ENCODE measurements around the gene IFI27L2.

Gene IFI27L2

DNA sequence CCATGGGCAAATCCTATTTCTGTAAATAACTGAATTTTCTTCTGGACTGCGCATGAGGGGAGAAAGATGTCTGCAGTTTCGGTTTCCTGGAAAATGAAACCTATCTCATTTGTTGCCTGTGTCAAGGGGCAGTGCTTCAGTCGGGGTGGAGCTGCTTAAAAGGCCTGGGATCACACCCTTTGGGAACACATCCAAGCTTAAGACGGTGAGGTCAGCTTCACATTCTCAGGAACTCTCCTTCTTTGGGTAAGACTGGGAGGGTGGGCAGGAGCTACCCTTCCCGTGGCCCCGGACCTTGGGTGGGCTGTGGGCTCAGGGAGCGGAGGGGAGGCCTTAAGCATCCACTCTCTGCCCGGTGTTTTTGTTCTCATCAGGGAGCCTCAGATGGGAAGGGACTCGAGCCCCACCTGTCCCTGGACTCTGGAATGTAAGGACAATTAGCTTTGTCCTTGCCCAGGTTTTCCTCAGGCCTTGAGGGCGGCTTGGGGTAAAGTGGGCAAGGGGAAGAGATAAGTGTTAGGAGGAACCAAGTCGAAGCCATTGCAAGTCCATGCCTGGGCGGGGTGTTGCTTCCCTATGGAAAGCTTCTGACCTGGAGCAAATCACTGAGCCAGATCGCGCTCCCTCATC lies 18.7 kb downstream of the IFI27L2 start, which contains the start of gene IFI27:
Gene IFI27 (plus strand): TSS at position 185 of the 630 bp plus-strand sequence.
- Histone ChIP-seq H3K4me3 (peak within 1 kb of the TSS; percentile 9 to 16), H3K36me3 (no peaks in the 10 kb centered on the region), H3K27ac (no peak within 1 kb of the TSS), H3K9me3 (no peaks in the 10 kb centered on the region), H3K27me3 (peaks cover 0 to 6% of the 10 kb centered on the region in 2 donors), H3K4me1 (peaks cover 0 to 7% (median 0%) of the 10 kb centered on the region in 4 donors)
- no peak for TF ChIP-seq CTCF (IDR thresholded peaks at IDR 0.05)
- DNase-seq: no peak
- intact Hi-C loops (cut with DNase I; ENCODE audit: low total_unique reads): no loop called here

- no peak overlapping the region for H3K27ac ChIP-seq
- H3K36me3 ChIP-seq: no peaks in the 10 kb centered on the region
- no peaks in the 10 kb centered on the region for H3K9me3 ChIP-seq
- TF ChIP-seq CTCF (IDR thresholded peaks at IDR 0.05): no peak
- H3K4me3 ChIP-seq: no peak overlapping the region
- intact Hi-C loops (cut with DNase I; ENCODE audit: low total_unique reads): no loop called here
- H3K27me3 ChIP-seq: peaks cover 0 to 2% of the 10 kb centered on the region in 2 donors
- DNase-seq: no peak
- peaks cover 0 to 4% (median 0%) of the 10 kb centered on the region in 4 donors for H3K4me1 ChIP-seq
Observed at GRCh38 chr14:94109915-94110250, 19.5 kb downstream of the IFI27L2 start.

DNA sequence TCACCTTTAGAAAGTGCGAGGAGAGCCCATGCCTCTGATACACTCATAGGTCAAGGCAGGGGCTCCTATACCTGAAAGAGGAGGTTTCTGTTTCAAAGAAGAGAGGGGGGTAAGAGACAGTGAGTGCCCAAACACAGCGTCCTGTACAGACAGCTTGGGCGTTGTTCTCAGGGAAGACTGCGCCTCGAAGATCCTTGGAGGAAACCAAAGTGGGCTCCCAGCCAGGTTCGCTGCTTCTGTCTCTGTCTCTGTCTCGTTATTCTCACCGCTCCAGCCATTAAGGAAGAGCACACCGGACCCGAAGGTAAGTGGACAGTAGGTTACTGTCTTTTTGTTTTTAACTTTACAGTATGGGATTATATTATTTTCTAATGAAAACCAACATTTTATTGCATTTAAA lies 24.7 kb downstream of the IFI27L2 start:
- H3K27ac ChIP-seq: no peak overlapping the region
- H3K9me3 ChIP-seq: no peaks in the 10 kb centered on the region
- intact Hi-C loops (cut with DNase I; ENCODE audit: low total_unique reads): no loop called here
- TF ChIP-seq CTCF (IDR thresholded peaks at IDR 0.05): no peak
- DNase-seq: no peak
- H3K36me3 ChIP-seq: no peaks in the 10 kb centered on the region
- H3K27me3 ChIP-seq: no peaks in the 10 kb centered on the region
- no peak overlapping the region for H3K4me3 ChIP-seq
- no peaks in the 10 kb centered on the region for H3K4me1 ChIP-seq

DNA sequence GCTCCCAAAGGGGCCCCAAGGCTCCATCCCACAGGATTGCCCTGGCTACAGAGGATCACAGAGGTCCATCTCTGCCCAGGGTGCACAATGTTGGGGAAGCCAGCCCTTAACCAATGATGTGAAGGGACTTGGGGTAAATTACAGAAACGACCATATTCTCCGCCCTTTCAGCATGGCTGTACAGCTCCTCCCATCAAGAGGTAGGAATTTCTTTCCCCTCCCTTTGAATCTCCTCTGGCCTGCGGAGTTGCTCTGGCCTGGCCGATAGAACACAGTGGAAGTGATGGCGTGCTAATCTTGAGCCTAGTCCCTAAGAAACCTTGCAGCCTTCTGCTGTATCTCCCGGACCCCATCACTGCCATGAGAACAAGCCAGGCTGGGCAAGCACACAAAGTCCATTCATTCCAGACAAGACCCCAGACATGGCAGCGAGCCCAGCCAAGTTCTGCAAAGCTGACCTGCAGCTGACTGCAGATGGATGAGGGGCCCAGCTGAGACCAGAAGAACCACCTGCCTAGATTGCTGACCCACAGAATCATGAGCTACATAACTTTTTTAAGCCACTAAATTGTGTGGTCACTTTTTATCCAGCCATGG lies 25.8 kb downstream of the IFI27L2 start:
- TF ChIP-seq CTCF (IDR thresholded peaks at IDR 0.05): no peak
- H3K27ac ChIP-seq: no peak overlapping the region
- H3K9me3 ChIP-seq: no peaks in the 10 kb centered on the region
- H3K4me3 ChIP-seq: no peak overlapping the region
- H3K27me3 ChIP-seq: no peaks in the 10 kb centered on the region
- intact Hi-C loops (cut with DNase I; ENCODE audit: low total_unique reads): no loop called here
- H3K36me3 ChIP-seq: no peaks in the 10 kb centered on the region
- no peak for DNase-seq
- no peaks in the 10 kb centered on the region for H3K4me1 ChIP-seq

DNA sequence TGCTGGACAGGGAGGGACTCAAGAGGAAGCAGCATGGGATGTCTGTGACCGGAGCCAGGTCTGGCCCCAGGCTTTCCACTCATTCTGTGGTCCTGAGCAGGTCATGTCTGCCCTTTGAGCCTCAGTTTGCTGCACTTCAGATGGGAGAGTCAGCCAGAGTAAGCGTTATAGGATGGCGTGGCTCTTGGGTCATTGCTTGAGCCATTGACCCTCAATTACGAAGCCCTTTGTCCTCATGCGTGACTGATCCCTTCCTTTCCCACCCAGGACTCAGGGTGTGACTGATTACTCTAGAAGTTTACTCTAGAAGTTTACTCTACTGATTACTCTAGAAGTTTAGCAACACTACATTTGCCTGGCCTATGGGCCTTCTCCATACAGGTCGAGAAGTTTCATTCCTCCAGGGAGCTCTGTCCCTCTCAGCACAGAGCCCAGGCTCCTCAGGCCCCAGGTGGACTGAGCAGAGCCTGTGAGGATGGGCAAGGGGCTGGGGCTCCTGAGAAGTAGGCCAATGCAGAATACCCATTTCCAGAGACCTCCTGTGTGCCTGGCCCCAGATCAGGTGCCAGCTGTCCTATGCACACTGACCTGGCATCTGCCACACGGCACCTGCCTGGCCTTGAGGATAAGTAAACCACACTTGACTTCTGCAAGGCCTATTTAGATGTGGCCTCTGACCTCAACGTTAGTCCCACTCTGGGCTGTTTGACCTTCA lies 26.5 kb downstream of the IFI27L2 start:
- Histone ChIP-seq H3K27ac (no peak overlapping the region), H3K9me3 (no peaks in the 10 kb centered on the region), H3K4me3 (no peak overlapping the region), H3K36me3 (no peaks in the 10 kb centered on the region), H3K4me1 (no peaks in the 10 kb centered on the region), H3K27me3 (no peaks in the 10 kb centered on the region)
- intact Hi-C loops (cut with DNase I; ENCODE audit: low total_unique reads): no loop called here
- no peak for DNase-seq
- TF ChIP-seq CTCF (IDR thresholded peaks at IDR 0.05): no peak
